Neural crest cell (in vitro differentiated cells): Measurements from ENCODE around the gene DGUOK. TPM values are rescaled to one million over a fixed set of nuclear protein-coding genes. Genes with fewer than 3 reads are reported as not detected.

Experiments
- DNase-seq: peaks from one replicate; pipeline ENCODE4 v3.0.0; 2021; ENCODE audit warnings: low read depth, mixed read lengths, low spot score
- H3K27ac Mint-ChIP-seq: one replicate; pipeline ENCODE4 v1.8.0; 2021; ENCODE audit warnings: mild to moderate bottlenecking, mixed read lengths; ENCODE audit not compliant: unreplicated experiment
- H3K27me3 Mint-ChIP-seq: 2 replicates; pipeline ENCODE4 v1.8.0; 2021; ENCODE audit warnings: low read depth, mild to moderate bottlenecking, mixed read lengths
- H3K36me3 Mint-ChIP-seq: 2 replicates; pipeline ENCODE4 v1.8.0; 2021; ENCODE audit warnings: low read depth, mild to moderate bottlenecking, mixed read lengths
- H3K4me1 Mint-ChIP-seq: 2 replicates; pipeline ENCODE4 v1.8.0; 2021; ENCODE audit warnings: mixed read lengths
- H3K4me3 Mint-ChIP-seq: one replicate; pipeline ENCODE4 v1.8.0; 2021; ENCODE audit warnings: mild to moderate bottlenecking, mixed read lengths
- H3K9me3 Mint-ChIP-seq: 2 replicates; pipeline ENCODE4 v1.8.0; 2021; ENCODE audit warnings: mixed read lengths
- total RNA-seq: library from RNA; stranded (reverse); gene quantifications from 2 replicates; pipeline ENCODE4 v1.2.1, GENCODE V29; 2021
- TF ChIP-seq, protein P1 (sequence below): fragments of 200-600 bp; sonication (generic); conservative IDR thresholded peaks from 2 replicates; pipeline ENCODE4 v1.5.0; 2021; ENCODE audit warnings: antibody characterized with exemption, mild to moderate bottlenecking

DGUOK gene
- total RNA-seq, 1 donor from 2014 or later: 100 TPM

DNA sequence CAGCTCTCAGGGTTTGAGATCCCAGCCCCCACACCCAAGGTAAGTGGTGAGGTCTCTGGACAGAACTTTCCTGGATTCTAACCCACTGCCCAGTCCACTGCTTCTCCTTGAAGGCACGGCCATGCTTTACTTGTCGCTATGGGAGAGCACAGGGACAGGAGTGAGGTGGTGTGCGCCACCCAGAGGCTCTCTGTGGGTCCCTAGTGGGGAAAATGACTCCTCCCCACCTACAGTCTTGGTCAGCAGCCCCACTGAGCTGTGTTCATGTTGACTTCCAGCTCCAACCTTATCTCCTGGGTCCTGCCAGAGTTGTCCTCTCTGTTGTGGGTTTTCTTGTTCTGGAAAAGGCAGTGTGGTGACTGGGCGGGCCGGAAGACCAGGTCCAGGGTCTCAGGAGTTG lies 69.1 kb downstream of the DGUOK start:
- Mint-ChIP-seq H3K27ac (no peak overlapping the region), H3K4me3 (no peak overlapping the region), H3K4me1 (peaks cover 49% of the 10 kb centered on the region), H3K9me3 (no peaks in the 10 kb centered on the region), H3K27me3 (peaks cover 6% of the 10 kb centered on the region), H3K36me3 (peaks cover 3% of the 10 kb centered on the region)
- DNase-seq: no peak
- TF ChIP-seq, protein P1, sequence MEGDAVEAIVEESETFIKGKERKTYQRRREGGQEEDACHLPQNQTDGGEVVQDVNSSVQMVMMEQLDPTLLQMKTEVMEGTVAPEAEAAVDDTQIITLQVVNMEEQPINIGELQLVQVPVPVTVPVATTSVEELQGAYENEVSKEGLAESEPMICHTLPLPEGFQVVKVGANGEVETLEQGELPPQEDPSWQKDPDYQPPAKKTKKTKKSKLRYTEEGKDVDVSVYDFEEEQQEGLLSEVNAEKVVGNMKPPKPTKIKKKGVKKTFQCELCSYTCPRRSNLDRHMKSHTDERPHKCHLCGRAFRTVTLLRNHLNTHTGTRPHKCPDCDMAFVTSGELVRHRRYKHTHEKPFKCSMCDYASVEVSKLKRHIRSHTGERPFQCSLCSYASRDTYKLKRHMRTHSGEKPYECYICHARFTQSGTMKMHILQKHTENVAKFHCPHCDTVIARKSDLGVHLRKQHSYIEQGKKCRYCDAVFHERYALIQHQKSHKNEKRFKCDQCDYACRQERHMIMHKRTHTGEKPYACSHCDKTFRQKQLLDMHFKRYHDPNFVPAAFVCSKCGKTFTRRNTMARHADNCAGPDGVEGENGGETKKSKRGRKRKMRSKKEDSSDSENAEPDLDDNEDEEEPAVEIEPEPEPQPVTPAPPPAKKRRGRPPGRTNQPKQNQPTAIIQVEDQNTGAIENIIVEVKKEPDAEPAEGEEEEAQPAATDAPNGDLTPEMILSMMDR: no peak

DNA sequence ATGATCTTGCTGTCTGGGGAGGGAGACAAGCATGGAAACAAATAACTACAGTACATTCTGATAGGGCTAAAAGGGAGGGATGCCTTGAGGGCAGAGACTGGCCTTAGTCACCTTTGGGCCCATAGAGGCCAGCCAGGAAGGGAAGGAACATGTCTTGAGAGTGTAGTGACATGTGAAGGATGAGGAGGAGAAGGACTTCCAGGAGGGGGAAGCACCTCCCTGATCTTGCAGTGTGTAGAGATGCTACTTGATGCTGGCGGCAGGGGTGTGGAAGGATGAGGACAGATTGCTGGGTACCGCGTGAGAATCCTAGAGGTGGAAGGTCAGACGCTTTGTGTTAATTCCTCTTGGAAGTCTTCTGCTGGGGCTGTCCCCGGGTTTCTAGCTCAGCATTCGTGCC lies 71.1 kb downstream of the DGUOK start:
- H3K9me3 Mint-ChIP-seq: no peaks in the 10 kb centered on the region
- H3K27ac Mint-ChIP-seq: peak overlapping the region; percentile 91
- H3K36me3 Mint-ChIP-seq: no peaks in the 10 kb centered on the region
- peaks cover 61% of the 10 kb centered on the region for H3K4me1 Mint-ChIP-seq
- no peak for DNase-seq
- H3K4me3 Mint-ChIP-seq: peak overlapping the region; percentile 73
- H3K27me3 Mint-ChIP-seq: peaks cover 16% of the 10 kb centered on the region
- TF ChIP-seq, protein P1: no peak

DNA sequence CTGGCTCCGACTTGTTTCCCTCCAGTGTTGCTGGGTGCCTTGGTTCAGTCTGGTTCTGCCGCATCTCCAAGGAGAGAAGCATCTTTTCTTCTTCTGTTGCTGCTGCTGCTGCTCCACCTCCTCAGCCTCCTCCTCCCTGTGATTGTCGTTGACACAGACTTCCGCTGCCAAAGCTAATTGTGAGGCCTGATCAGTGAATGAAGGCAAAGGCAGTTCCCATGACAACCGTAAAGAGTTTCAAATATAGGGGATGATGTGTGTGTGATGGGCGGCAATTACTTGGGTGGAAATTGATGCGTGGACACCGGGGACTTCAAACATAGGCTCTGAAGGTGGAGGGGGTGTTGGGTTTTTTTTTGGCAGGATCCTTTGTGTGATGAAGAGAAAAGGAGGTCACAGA lies 71.8 kb downstream of the DGUOK start:
- peak overlapping the region; percentile 52 for H3K4me3 Mint-ChIP-seq
- TF ChIP-seq, protein P1: no peak
- no peaks in the 10 kb centered on the region for H3K36me3 Mint-ChIP-seq
- H3K9me3 Mint-ChIP-seq: no peaks in the 10 kb centered on the region
- H3K27ac Mint-ChIP-seq: no peak overlapping the region
- DNase-seq: no peak
- H3K4me1 Mint-ChIP-seq: peaks cover 67% of the 10 kb centered on the region
- H3K27me3 Mint-ChIP-seq: peaks cover 16% of the 10 kb centered on the region

DNA sequence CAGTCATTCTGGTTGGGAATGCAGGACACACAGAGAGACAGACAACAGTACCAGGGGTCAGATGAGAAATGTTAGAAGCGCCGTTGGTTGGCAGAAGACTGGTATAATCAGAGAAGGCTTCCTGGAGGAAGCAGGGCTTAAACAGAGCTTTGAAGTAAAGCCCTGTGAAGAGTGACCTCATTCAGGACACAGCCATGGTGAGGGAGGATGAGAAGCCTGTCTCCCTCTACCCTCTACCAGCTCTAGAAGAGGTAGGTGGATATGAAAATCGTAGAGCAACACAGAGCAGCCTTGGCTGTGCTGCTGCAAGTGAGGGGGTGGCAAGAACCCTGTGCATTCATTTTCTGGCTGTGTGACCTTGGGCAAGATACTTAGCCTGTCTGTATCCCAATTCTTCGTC lies 72.3 kb downstream of the DGUOK start:
- no peaks in the 10 kb centered on the region for H3K36me3 Mint-ChIP-seq
- no peak for DNase-seq
- peak overlapping the region; percentile 52 for H3K4me3 Mint-ChIP-seq
- peaks cover 67% of the 10 kb centered on the region for H3K4me1 Mint-ChIP-seq
- H3K9me3 Mint-ChIP-seq: no peaks in the 10 kb centered on the region
- peak overlapping the region; percentile 36 for H3K27ac Mint-ChIP-seq
- TF ChIP-seq, protein P1: no peak
- H3K27me3 Mint-ChIP-seq: peaks cover 16% of the 10 kb centered on the region

DNA sequence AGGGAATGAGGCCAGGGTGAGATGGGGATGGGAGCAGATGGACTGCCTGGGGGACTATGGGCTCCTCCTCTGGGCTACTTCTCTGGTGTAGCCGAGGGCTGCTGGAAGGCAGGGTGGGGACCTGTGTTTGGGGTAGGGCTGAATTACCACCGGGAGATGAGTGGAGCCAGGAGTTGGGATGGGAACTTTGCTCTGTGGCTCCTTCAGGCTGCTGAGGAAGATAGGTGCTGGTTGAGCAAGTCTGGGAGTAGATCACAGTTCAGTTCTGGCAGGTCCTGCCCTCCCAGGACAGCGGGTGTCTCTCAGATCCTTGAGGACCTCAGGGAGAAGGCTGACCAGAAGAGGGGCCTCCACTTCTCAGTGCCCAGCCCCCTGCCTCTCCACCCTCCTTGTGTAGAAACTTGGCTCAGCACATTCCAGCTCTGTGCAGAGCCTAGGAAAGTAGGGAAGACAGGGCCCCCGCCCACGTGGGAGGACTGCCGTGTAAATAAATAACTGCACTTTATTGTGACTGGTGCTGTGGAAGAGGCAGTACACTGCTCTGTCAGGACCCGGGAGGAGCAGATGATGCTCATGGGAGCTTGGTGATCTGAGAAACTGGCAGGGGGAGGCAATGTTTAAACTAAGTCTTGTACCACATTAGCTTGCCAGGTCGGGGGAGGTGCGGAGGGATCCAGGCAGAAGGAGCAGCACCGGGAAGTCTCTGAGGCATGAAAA lies 73.4 kb downstream of the DGUOK start:
- Mint-ChIP-seq H3K9me3 (no peaks in the 10 kb centered on the region), H3K4me1 (peaks cover 78% of the 10 kb centered on the region), H3K36me3 (no peaks in the 10 kb centered on the region), H3K27ac (no peak overlapping the region), H3K27me3 (peaks cover 16% of the 10 kb centered on the region), H3K4me3 (peak overlapping the region; percentile 84)
- DNase-seq: no peak
- TF ChIP-seq, protein P1: no peak
